Sigmoid colon (tissue), 7 donors: ENCODE measurements around the gene KCNJ11. TPM values are rescaled to one million over a fixed set of nuclear protein-coding genes. Genes with fewer than 3 reads are reported as not detected.

Experiments
- DNase-seq: peaks from one replicate; pipeline ENCODE4 v3.0.0-alpha.2; 2019
- H3K27ac ChIP-seq, 4 donors: fragments of 200-600 bp; sonication (generic); one replicate each; pipeline ENCODE4 v1.5.1; 2016 to 2019; ENCODE audit warnings: mild to moderate bottlenecking in 1 of 4
- H3K27me3 ChIP-seq, 3 donors: fragments of 200-600 bp; sonication (generic); one replicate each; pipeline ENCODE4 v1.5.1; 2019; ENCODE audit warnings: mild to moderate bottlenecking in 1 of 3
- H3K36me3 ChIP-seq, 4 donors: fragments of 200-600 bp; sonication (generic); one replicate each; pipeline ENCODE4 v1.5.1; 2016 to 2019
- H3K4me1 ChIP-seq, 4 donors: fragments of 200-600 bp; sonication (generic); one replicate each; pipeline ENCODE4 v1.5.1; 2017 to 2019
- H3K4me3 ChIP-seq, 4 donors: fragments of 200-600 bp; sonication (generic); one replicate each; pipeline ENCODE4 v1.5.1; 2017 to 2019; ENCODE audit warnings: mild to moderate bottlenecking in 2 of 4, moderate library complexity in 1 of 4
- H3K9me3 ChIP-seq, 4 donors: fragments of 200-600 bp in 3 of 4; sonication (generic) in 3 of 4; one replicate each; pipeline versions ENCODE4 v1.5.1 to v1.6.1; 2013 to 2019
- CTCF ChIP-seq, 4 experiments: fragments of 450-650 bp in 3 of 4; fragments of 200-600 bp in 1 of 4; IDR thresholded peaks; one replicate each; pipeline ENCODE4 v1.5.1; 2016 to 2019; ENCODE audit warnings: antibody characterized with exemption in 4 of 4, mild to moderate bottlenecking in 3 of 4, moderate library complexity in 2 of 4
- EP300 ChIP-seq, 4 donors: sonication (generic); formaldehyde crosslinking; IDR thresholded peaks; one replicate each; pipeline ENCODE4 v1.6.1; 2017; ENCODE audit warnings: antibody characterized with exemption in 4 of 4
- POLR2A ChIP-seq, 2 donors: fragments of 450-650 bp; IDR thresholded peaks; one replicate each; pipeline ENCODE4 v1.6.1; 2016; ENCODE audit warnings: antibody characterized with exemption in 2 of 2, mild to moderate bottlenecking in 2 of 2, moderate library complexity in 2 of 2
- POLR2AphosphoS5 ChIP-seq, 4 donors: sonication (generic); formaldehyde crosslinking; IDR thresholded peaks; one replicate each; pipeline ENCODE4 v1.6.1; 2017; ENCODE audit warnings: antibody characterized with exemption in 4 of 4
- WGBS, 2 donors: extraction: QIAGEN DNeasy Blood & Tissue Kit; methylation state at CpG; one replicate each; pipeline ENCODE4 v1.1.7; 2013; 5-methylcytosine and 5-hydroxymethylcytosine counted together
- intact Hi-C: fragments of 100-400 bp; cut with DNase I; formaldehyde crosslinking; loops from one replicate; pipeline ENCODE4 v1.15.1; 2023
- polyA plus RNA-seq, 3 donors: library from polyadenylated mRNA; stranded (reverse); fragments of 200-250 nt; gene quantifications; one replicate each; pipeline ENCODE4 v1.2.3, GENCODE V29; 2013
- total RNA-seq, 4 donors: library from RNA; depleted of rRNA; stranded (reverse); fragments of >200 nt; gene quantifications; one replicate each; pipeline ENCODE4 v1.1.0, GENCODE V29; 2016
- donor health status: healthy with polysubstance abuse.
- donor health status: Bipolar disorder and iron deficiency.
- donor health status: healthy.

KCNJ11 gene
- total and polyA plus RNA-seq, 7 donors, result 0.16 to 1.6 (median 0.60) TPM

GRCh38 chr11:17393472-17393871 lies 5.0 kb upstream of the KCNJ11 start:
- DNase-seq, result no peak
- H3K27ac ChIP-seq, result no peak overlapping the region
- intact Hi-C loops, result no loop called here
- no peaks in the 10 kb centered on the region for H3K9me3 ChIP-seq
- no peak overlapping the region for H3K4me3 ChIP-seq
- WGBS, 2 donors, result 94% methylated on average over 6 of the region's 6 CpGs
- H3K36me3 ChIP-seq, result no peaks in the 10 kb centered on the region
- TF ChIP-seq EP300 (IDR thresholded peaks at IDR 0.05) (no peak), CTCF (IDR thresholded peaks at IDR 0.05) (no peak), POLR2A (IDR thresholded peaks at IDR 0.05) (no peak), POLR2AphosphoS5 (IDR thresholded peaks at IDR 0.05) (no peak)
- H3K4me1 ChIP-seq, result peaks cover 0 to 10% (median 6%) of the 10 kb centered on the region in 4 donors
- H3K27me3 ChIP-seq, result no peaks in the 10 kb centered on the region

- Histone ChIP-seq H3K4me3 (no peak overlapping the region), H3K36me3 (no peaks in the 10 kb centered on the region), H3K27ac (no peak overlapping the region), H3K4me1 (peaks cover 0 to 11% (median 8%) of the 10 kb centered on the region in 4 donors), H3K27me3 (no peaks in the 10 kb centered on the region), H3K9me3 (no peaks in the 10 kb centered on the region)
- no peak for TF ChIP-seq POLR2AphosphoS5 (IDR thresholded peaks at IDR 0.05)
- no peak for TF ChIP-seq POLR2A (IDR thresholded peaks at IDR 0.05)
- no peak for TF ChIP-seq CTCF (IDR thresholded peaks at IDR 0.05)
- TF ChIP-seq EP300 (IDR thresholded peaks at IDR 0.05), result no peak
- WGBS, 2 donors, result 90 to 95% methylated on average over 14 of the region's 14 CpGs
- DNase-seq, result no peak
- intact Hi-C loops, result no loop called here
These were observed 4.4 kb upstream of the KCNJ11 start for GRCh38 chr11:17392872-17393271.

GRCh38 chr11:17391493-17392355 lies 3.3 kb upstream of the KCNJ11 start:
- Histone ChIP-seq H3K9me3 (no peaks in the 10 kb centered on the region), H3K36me3 (no peaks in the 10 kb centered on the region), H3K4me1 (peaks cover 0 to 11% (median 8%) of the 10 kb centered on the region in 4 donors), H3K4me3 (no peak overlapping the region), H3K27me3 (no peaks in the 10 kb centered on the region), H3K27ac (no peak overlapping the region)
- intact Hi-C loops, result no loop called here
- 53 to 69% methylated on average over 3 of the region's 3 CpGs for WGBS, 2 donors
- DNase-seq, result no peak
- TF ChIP-seq POLR2A (IDR thresholded peaks at IDR 0.05), result no peak
- TF ChIP-seq POLR2AphosphoS5 (IDR thresholded peaks at IDR 0.05), result no peak
- TF ChIP-seq EP300 (IDR thresholded peaks at IDR 0.05), result no peak
- no peak for TF ChIP-seq CTCF (IDR thresholded peaks at IDR 0.05)

- no peaks in the 10 kb centered on the region for H3K27me3 ChIP-seq
- TF ChIP-seq POLR2AphosphoS5 (IDR thresholded peaks at IDR 0.05) (no peak), EP300 (IDR thresholded peaks at IDR 0.05) (no peak), CTCF (IDR thresholded peaks at IDR 0.05) (no peak), POLR2A (IDR thresholded peaks at IDR 0.05) (no peak)
- no peak overlapping the region for H3K27ac ChIP-seq
- H3K9me3 ChIP-seq, result no peaks in the 10 kb centered on the region
- peak overlapping the region in 2 of 4 donors; percentile 52 to 58 for H3K4me3 ChIP-seq
- peaks cover 0 to 18% (median 8%) of the 10 kb centered on the region in 4 donors for H3K4me1 ChIP-seq
- no peaks in the 10 kb centered on the region for H3K36me3 ChIP-seq
- intact Hi-C loops, result no loop called here
- WGBS, 2 donors, result 60 to 61% methylated on average over 10 of the region's 10 CpGs
- no peak for DNase-seq
These were observed 1.6 kb upstream of the KCNJ11 start for GRCh38 chr11:17389957-17390649.
